HEK293 (cell line): ENCODE results near the gene MYLK3.

Source experiments
- FEZF1 ChIP-seq: fragments of 450-650 bp; formaldehyde crosslinking; IDR thresholded peaks from 2 replicates; pipeline ENCODE4 v1.5.1; 2016; ENCODE audit warnings: missing biosample characterization, missing genetic modification characterization
- GLIS1 ChIP-seq: fragments of 450-650 bp; formaldehyde crosslinking; IDR thresholded peaks from 2 replicates; pipeline ENCODE4 v1.5.1; 2016; ENCODE audit warnings: missing biosample characterization, missing genetic modification characterization
- INSM2 ChIP-seq: fragments of 450-650 bp; formaldehyde crosslinking; IDR thresholded peaks from 2 replicates; pipeline ENCODE4 v1.5.1; 2016; ENCODE audit warnings: missing biosample characterization, missing genetic modification characterization
- OVOL3 ChIP-seq: fragments of 450-650 bp; formaldehyde crosslinking; IDR thresholded peaks from 2 replicates; pipeline ENCODE4 v1.5.1; 2016; ENCODE audit warnings: missing biosample characterization, missing genetic modification characterization
- PRDM6 ChIP-seq: fragments of 450-650 bp; formaldehyde crosslinking; IDR thresholded peaks from 2 replicates; pipeline ENCODE4 v1.5.1; 2017; ENCODE audit warnings: missing biosample characterization, missing genetic modification characterization
- SCRT1 ChIP-seq: fragments of 450-650 bp; formaldehyde crosslinking; IDR thresholded peaks from 2 replicates; pipeline ENCODE4 v1.5.1; 2016; ENCODE audit warnings: missing biosample characterization, missing genetic modification characterization, borderline replicate concordance
- SETDB1 ChIP-seq: IDR thresholded peaks from one replicate; pipeline ENCODE4 v1.6.1; 2017; ENCODE audit warnings: mild to moderate bottlenecking, low read length, moderate library complexity, mixed read lengths; ENCODE audit not compliant: insufficient read length
- SP2 ChIP-seq: fragments of 450-650 bp; formaldehyde crosslinking; IDR thresholded peaks from 2 replicates; pipeline ENCODE4 v1.5.1; 2016; ENCODE audit warnings: missing biosample characterization, missing genetic modification characterization
- SP3 ChIP-seq: fragments of 450-650 bp; formaldehyde crosslinking; IDR thresholded peaks from 2 replicates; pipeline ENCODE4 v1.5.1; 2016; ENCODE audit warnings: missing biosample characterization, missing genetic modification characterization
- TRIM28 ChIP-seq: IDR thresholded peaks from 2 replicates; pipeline ENCODE4 v1.6.1; 2011; ENCODE audit warnings: low read length, control low read depth, borderline replicate concordance
- ZBTB6 ChIP-seq: fragments of 450-650 bp; formaldehyde crosslinking; IDR thresholded peaks from 2 replicates; pipeline ENCODE4 v1.5.1; 2017; ENCODE audit warnings: missing biosample characterization, missing genetic modification characterization
- ZNF133 ChIP-seq: fragments of 450-650 bp; formaldehyde crosslinking; IDR thresholded peaks from 2 replicates; pipeline ENCODE4 v1.5.1; 2016; ENCODE audit warnings: missing biosample characterization, missing genetic modification characterization
- ZNF146 ChIP-seq: fragments of 450-650 bp; formaldehyde crosslinking; IDR thresholded peaks from 2 replicates; pipeline ENCODE4 v1.5.1; 2016; ENCODE audit warnings: missing biosample characterization, missing genetic modification characterization
- ZNF19 ChIP-seq: fragments of 450-650 bp; formaldehyde crosslinking; IDR thresholded peaks from 2 replicates; pipeline ENCODE4; 2016; ENCODE audit warnings: missing biosample characterization, missing genetic modification characterization, low read depth
- ZNF214 ChIP-seq: fragments of 450-650 bp; formaldehyde crosslinking; IDR thresholded peaks from 2 replicates; pipeline ENCODE4 v1.5.1; 2017; ENCODE audit warnings: missing biosample characterization, mild to moderate bottlenecking, missing genetic modification characterization, borderline replicate concordance
- ZNF292 ChIP-seq: fragments of 450-650 bp; formaldehyde crosslinking; IDR thresholded peaks from 2 replicates; pipeline ENCODE4 v1.5.1; 2016; ENCODE audit warnings: low read depth, missing biosample characterization, missing genetic modification characterization, borderline replicate concordance
- ZNF350 ChIP-seq: fragments of 450-650 bp; formaldehyde crosslinking; IDR thresholded peaks from 2 replicates; pipeline ENCODE4 v1.5.0; 2017; ENCODE audit warnings: missing biosample characterization, mild to moderate bottlenecking, missing genetic modification characterization
- ZNF398 ChIP-seq: fragments of 450-650 bp; formaldehyde crosslinking; IDR thresholded peaks from 2 replicates; pipeline ENCODE4 v1.5.1; 2017; ENCODE audit warnings: missing biosample characterization, missing genetic modification characterization
- ZNF416 ChIP-seq: fragments of 450-650 bp; formaldehyde crosslinking; IDR thresholded peaks from 2 replicates; pipeline ENCODE4 v1.5.1; 2016; ENCODE audit warnings: missing biosample characterization, missing genetic modification characterization
- ZNF426 ChIP-seq: fragments of 450-650 bp; formaldehyde crosslinking; IDR thresholded peaks from 2 replicates; pipeline ENCODE4 v1.5.1; 2017; ENCODE audit warnings: missing biosample characterization, missing genetic modification characterization, mild to moderate bottlenecking, inconsistent platforms, moderate library complexity
- ZNF529 ChIP-seq: fragments of 450-650 bp; formaldehyde crosslinking; IDR thresholded peaks from 2 replicates; pipeline ENCODE4 v1.5.1; 2017; ENCODE audit warnings: missing genetic modification characterization, missing biosample characterization; ENCODE audit not compliant: insufficient replicate concordance
- ZNF555 ChIP-seq: fragments of 450-650 bp; formaldehyde crosslinking; conservative IDR thresholded peaks from 2 replicates; pipeline ENCODE4 v1.5.1; 2017; ENCODE audit warnings: missing biosample characterization, mild to moderate bottlenecking, missing genetic modification characterization, inconsistent platforms
- ZNF571 ChIP-seq: fragments of 450-650 bp; formaldehyde crosslinking; IDR thresholded peaks from 2 replicates; pipeline ENCODE4 v1.5.0; 2017; ENCODE audit warnings: missing biosample characterization, missing genetic modification characterization
- ZNF596 ChIP-seq: fragments of 450-650 bp; IDR thresholded peaks from 2 replicates; pipeline ENCODE4 v1.5.0; 2018; ENCODE audit warnings: missing biosample characterization, mild to moderate bottlenecking, missing genetic modification characterization, moderate library complexity
- ZNF623 ChIP-seq: fragments of 450-650 bp; formaldehyde crosslinking; IDR thresholded peaks from 2 replicates; pipeline ENCODE4 v1.5.1; 2016; ENCODE audit warnings: missing biosample characterization, missing genetic modification characterization
- ZNF658 ChIP-seq: fragments of 450-650 bp; formaldehyde crosslinking; IDR thresholded peaks from 2 replicates; pipeline ENCODE4; 2016; ENCODE audit warnings: missing biosample characterization, missing genetic modification characterization
- ZNF670 ChIP-seq: fragments of 450-650 bp; formaldehyde crosslinking; IDR thresholded peaks from 2 replicates; pipeline ENCODE4 v1.5.1; 2016; ENCODE audit warnings: missing biosample characterization, missing genetic modification characterization, low read depth
- ZSCAN4 ChIP-seq: fragments of 450-650 bp; formaldehyde crosslinking; IDR thresholded peaks from 2 replicates; pipeline ENCODE4 v1.5.1; 2017; ENCODE audit warnings: missing biosample characterization, missing genetic modification characterization
- TF ChIP-seq, protein P1 (sequence below): fragments of 450-650 bp; formaldehyde crosslinking; IDR thresholded peaks from 2 replicates; pipeline ENCODE4 v1.5.1; 2016; ENCODE audit warnings: missing biosample characterization, missing genetic modification characterization

The MYLK3 gene

GRCh38 chr16:46688654-46689364 lies 59.3 kb downstream of the MYLK3 start, which contains the start of gene VPS35 (continued):
- peak; percentile 51; the same call in 1 of the 2 replicates for TF ChIP-seq ZNF398 (tag by site-specific recombination)
- no peak for TF ChIP-seq ZNF670
- TF ChIP-seq ZNF658 (tag by site-specific recombination), result no peak
- TF ChIP-seq ZNF571, result no peak
- TF ChIP-seq ZNF529 (tag by site-specific recombination), result no peak
- TF ChIP-seq ZNF416 (tag by site-specific recombination), result no peak
- no peak for TF ChIP-seq ZNF19 (tag by site-specific recombination)
- no peak for TF ChIP-seq INSM2
- peak; percentile 33; the same call in 1 of the 2 replicates for TF ChIP-seq GLIS1 (tag by site-specific recombination)
- no peak for TF ChIP-seq SCRT1
- no peak for TF ChIP-seq PRDM6
- TF ChIP-seq ZNF133 (tag by site-specific recombination), result no peak
- TF ChIP-seq ZNF292 (tag by site-specific recombination), result no peak
- no peak for TF ChIP-seq ZNF555 (tag by site-specific recombination)
- no peak for TF ChIP-seq OVOL3 (tag by site-specific recombination)
- TF ChIP-seq FEZF1 (tag by site-specific recombination), result no peak
- no peak for TF ChIP-seq ZNF623 (tag by site-specific recombination)
- TF ChIP-seq SETDB1, result no peak
- no peak for TF ChIP-seq ZNF146
- no peak for TF ChIP-seq TRIM28
- no peak for TF ChIP-seq ZSCAN4 (tag by site-specific recombination)
- peak; percentile 90 for TF ChIP-seq SP2 (tag by site-specific recombination)
- no peak for TF ChIP-seq ZNF426 (tag by site-specific recombination)
- TF ChIP-seq, protein P1, sequence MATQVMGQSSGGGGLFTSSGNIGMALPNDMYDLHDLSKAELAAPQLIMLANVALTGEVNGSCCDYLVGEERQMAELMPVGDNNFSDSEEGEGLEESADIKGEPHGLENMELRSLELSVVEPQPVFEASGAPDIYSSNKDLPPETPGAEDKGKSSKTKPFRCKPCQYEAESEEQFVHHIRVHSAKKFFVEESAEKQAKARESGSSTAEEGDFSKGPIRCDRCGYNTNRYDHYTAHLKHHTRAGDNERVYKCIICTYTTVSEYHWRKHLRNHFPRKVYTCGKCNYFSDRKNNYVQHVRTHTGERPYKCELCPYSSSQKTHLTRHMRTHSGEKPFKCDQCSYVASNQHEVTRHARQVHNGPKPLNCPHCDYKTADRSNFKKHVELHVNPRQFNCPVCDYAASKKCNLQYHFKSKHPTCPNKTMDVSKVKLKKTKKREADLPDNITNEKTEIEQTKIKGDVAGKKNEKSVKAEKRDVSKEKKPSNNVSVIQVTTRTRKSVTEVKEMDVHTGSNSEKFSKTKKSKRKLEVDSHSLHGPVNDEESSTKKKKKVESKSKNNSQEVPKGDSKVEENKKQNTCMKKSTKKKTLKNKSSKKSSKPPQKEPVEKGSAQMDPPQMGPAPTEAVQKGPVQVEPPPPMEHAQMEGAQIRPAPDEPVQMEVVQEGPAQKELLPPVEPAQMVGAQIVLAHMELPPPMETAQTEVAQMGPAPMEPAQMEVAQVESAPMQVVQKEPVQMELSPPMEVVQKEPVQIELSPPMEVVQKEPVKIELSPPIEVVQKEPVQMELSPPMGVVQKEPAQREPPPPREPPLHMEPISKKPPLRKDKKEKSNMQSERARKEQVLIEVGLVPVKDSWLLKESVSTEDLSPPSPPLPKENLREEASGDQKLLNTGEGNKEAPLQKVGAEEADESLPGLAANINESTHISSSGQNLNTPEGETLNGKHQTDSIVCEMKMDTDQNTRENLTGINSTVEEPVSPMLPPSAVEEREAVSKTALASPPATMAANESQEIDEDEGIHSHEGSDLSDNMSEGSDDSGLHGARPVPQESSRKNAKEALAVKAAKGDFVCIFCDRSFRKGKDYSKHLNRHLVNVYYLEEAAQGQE (tag by site-specific recombination), result no peak
- peak; percentile 81; the same call in 1 of the 2 replicates for TF ChIP-seq SP3 (tag by site-specific recombination)
- TF ChIP-seq ZNF214 (tag by site-specific recombination), result no peak
- no peak for TF ChIP-seq ZBTB6 (tag by site-specific recombination)
- TF ChIP-seq ZNF350, result no peak
- TF ChIP-seq ZNF596, result no peak
